Activated gamma-delta T cell (primary cell): Measurements from ENCODE around the gene CRTAC1.

Experiments used
- DNase-seq: peaks from one replicate; lab custom pipeline; 2025; lab: John Stamatoyannopoulos, UW

The CRTAC1 gene

GRCh38 chr10:97974526-97975525 is 55.6 kb downstream of the CRTAC1 start:
- no peak for DNase-seq

- DNase-seq = no peak
These were observed 56.3 kb downstream of the CRTAC1 start for GRCh38 chr10:97974100-97974499.

- no peak for DNase-seq
These were observed 60.8 kb downstream of the CRTAC1 start for GRCh38 chr10:97969538-97970079.

- no peak for DNase-seq
These were observed 65.7 kb downstream of the CRTAC1 start for GRCh38 chr10:97964748-97965147.

GRCh38 chr10:97961945-97962344 is 68.5 kb downstream of the CRTAC1 start:
- no peak for DNase-seq

- DNase-seq = no peak
These were observed 70.0 kb downstream of the CRTAC1 start for GRCh38 chr10:97960269-97961056.

- no peak for DNase-seq
These were observed 81.0 kb downstream of the CRTAC1 start for GRCh38 chr10:97949462-97949861.

GRCh38 chr10:97948822-97949221 is 81.6 kb downstream of the CRTAC1 start:
- DNase-seq = no peak

GRCh38 chr10:97944772-97945171 is 85.6 kb downstream of the CRTAC1 start:
- DNase-seq = no peak

GRCh38 chr10:97943294-97943693 is 87.1 kb downstream of the CRTAC1 start:
- no peak for DNase-seq

GRCh38 chr10:97940534-97940933 is 89.9 kb downstream of the CRTAC1 start:
- DNase-seq = no peak

GRCh38 chr10:97939446-97939990 is 90.9 kb downstream of the CRTAC1 start:
- DNase-seq = no peak

- no peak for DNase-seq
These were observed 92.5 kb downstream of the CRTAC1 start for GRCh38 chr10:97937928-97938327.

- DNase-seq = no peak
These were observed 93.4 kb downstream of the CRTAC1 start for GRCh38 chr10:97937054-97937453.

GRCh38 chr10:97936126-97936525 is 94.3 kb downstream of the CRTAC1 start:
- no peak for DNase-seq

- DNase-seq = no peak
These were observed 97.4 kb downstream of the CRTAC1 start for GRCh38 chr10:97932932-97933530.

- no peak for DNase-seq
These were observed 99.4 kb downstream of the CRTAC1 start for GRCh38 chr10:97931041-97931440.

GRCh38 chr10:97928897-97929296 is 101.5 kb downstream of the CRTAC1 start:
- DNase-seq = no peak

GRCh38 chr10:97927622-97928021 is 102.8 kb downstream of the CRTAC1 start:
- no peak for DNase-seq

GRCh38 chr10:97926055-97926454 is 104.4 kb downstream of the CRTAC1 start:
- no peak for DNase-seq

GRCh38 chr10:97925308-97925938 is 105.0 kb downstream of the CRTAC1 start:
- DNase-seq = no peak
